Peyer's patch (tissue), 4 donors: ENCODE measurements around the gene NEU4. TPM values are rescaled to one million over a fixed set of nuclear protein-coding genes. Genes with fewer than 3 reads are reported as not detected.
"Not testable (repeated sequence)": the region's sequence is repeated elsewhere in the genome, so short reads cannot be mapped to it uniquely, and the experiment has no call there.

Experiments used
- DNase-seq, 3 donors: peaks; one replicate each; pipeline ENCODE4 v3.0.0-alpha.2; 2017 to 2019
- H3K27ac ChIP-seq, 4 donors: fragments of 200-600 bp; sonication (generic); one replicate each; pipeline ENCODE4 v1.5.1; 2016 to 2019
- H3K27me3 ChIP-seq, 2 donors: fragments of 200-600 bp; sonication (generic); one replicate each; pipeline ENCODE4 v1.5.1; 2019
- H3K36me3 ChIP-seq, 3 donors: fragments of 200-600 bp; sonication (generic); one replicate each; pipeline ENCODE4 v1.5.1; 2016 to 2019
- H3K4me1 ChIP-seq, 4 donors: fragments of 200-600 bp; sonication (generic); one replicate each; pipeline ENCODE4 v1.5.1; 2016 to 2019
- H3K4me3 ChIP-seq, 4 donors: fragments of 200-600 bp; sonication (generic); 1 replicate in 3 of 4; 2 replicates in 1 of 4; pipeline ENCODE4 v1.5.1; 2016 to 2019; ENCODE audit warnings: mild to moderate bottlenecking in 1 of 4
- H3K9me3 ChIP-seq, 4 donors: fragments of 200-600 bp; sonication (generic); one replicate each; pipeline ENCODE4 v1.5.1; 2016 to 2019; ENCODE audit warnings: mild to moderate bottlenecking in 1 of 4
- CTCF ChIP-seq, 6 experiments: fragments of 450-650 bp in 4 of 6; fragments of 200-600 bp in 2 of 6; sonication (generic) in 1 of 6; IDR thresholded peaks; one replicate each; pipeline ENCODE4 v1.5.1; 2017 to 2019; ENCODE audit warnings: antibody characterized with exemption in 6 of 6, mild to moderate bottlenecking in 3 of 6, moderate library complexity in 1 of 6
- POLR2A ChIP-seq, 2 donors: fragments of 450-650 bp; IDR thresholded peaks; one replicate each; pipeline ENCODE4 v1.5.1; 2017; ENCODE audit warnings: antibody characterized with exemption in 2 of 2, mild to moderate bottlenecking in 2 of 2, moderate library complexity in 2 of 2
- total RNA-seq, 4 donors: library from RNA; depleted of rRNA; stranded (reverse); fragments of >200 nt; gene quantifications; one replicate each; pipeline ENCODE4 v1.1.0, GENCODE V29; 2016

The NEU4 gene
- 10 to 100 TPM; 35.5 to 73.3 (median 55.9) TPM for total RNA-seq

GRCh38 chr2:241808721-241809382 is at the start of gene NEU4:
NEU4 (plus strand) TSS chr2:241809193; CDS start chr2:241814485, 5,292 bp downstream.
- TF ChIP-seq POLR2A (IDR thresholded peaks at IDR 0.05): peak; percentile 50 to 68
- no peak for TF ChIP-seq CTCF (IDR thresholded peaks at IDR 0.05)
- H3K27me3 ChIP-seq: no peaks in the 10 kb centered on the region
- no peaks in the 10 kb centered on the region for H3K9me3 ChIP-seq
- no peaks in the 10 kb centered on the region for H3K36me3 ChIP-seq
- DNase-seq: peak in 2 of 3 donors; percentile 86 to 90
- H3K4me1 ChIP-seq: peaks cover 0 to 11% (median 9%) of the 10 kb centered on the region in 4 donors
- H3K27ac ChIP-seq: peak within 1 kb of the TSS in 3 of 4 donors; percentile 50 to 77 (median 55)
- H3K4me3 ChIP-seq: peak within 1 kb of the TSS in 3 of 4 donors; percentile 26 to 59 (median 52)

- not testable (repeated sequence) for DNase-seq, H3K9me3 ChIP-seq, H3K27ac ChIP-seq, H3K4me3 ChIP-seq, H3K4me1 ChIP-seq, H3K27me3 ChIP-seq
- peaks cover 0 to 41% (median 0%) of the 10 kb centered on the region in 3 donors for H3K36me3 ChIP-seq
Measured at GRCh38 chr2:241759893-241760292, 49.1 kb upstream of the NEU4 start.

GRCh38 chr2:241760301-241760771 is 48.7 kb upstream of the NEU4 start:
- H3K9me3 ChIP-seq: no peaks in the 10 kb centered on the region
- no peaks in the 10 kb centered on the region for H3K4me1 ChIP-seq
- no peak overlapping the region for H3K27ac ChIP-seq
- DNase-seq: peak in 1 of 3 donors; percentile 37
- no peak overlapping the region for H3K4me3 ChIP-seq
- H3K36me3 ChIP-seq: peaks cover 0 to 36% (median 0%) of the 10 kb centered on the region in 3 donors
- TF ChIP-seq POLR2A (IDR thresholded peaks at IDR 0.05) (no peak), CTCF (IDR thresholded peaks at IDR 0.05) (no peak)
- no peaks in the 10 kb centered on the region for H3K27me3 ChIP-seq

GRCh38 chr2:241762321-241762932 is 46.6 kb upstream of the NEU4 start:
- no peaks in the 10 kb centered on the region for H3K27me3 ChIP-seq
- H3K9me3 ChIP-seq: no peaks in the 10 kb centered on the region
- peak overlapping the region in 3 of 4 donors; percentile 44 to 58 (median 54) for H3K27ac ChIP-seq
- peaks cover 0 to 16% (median 0%) of the 10 kb centered on the region in 3 donors for H3K36me3 ChIP-seq
- peak in 1 of 3 donors; percentile 53 for DNase-seq
- no peaks in the 10 kb centered on the region for H3K4me1 ChIP-seq
- TF ChIP-seq POLR2A (IDR thresholded peaks at IDR 0.05) (no peak), CTCF (IDR thresholded peaks at IDR 0.05) (no peak)
- H3K4me3 ChIP-seq: no peak overlapping the region

- Histone ChIP-seq H3K4me1 (no peaks in the 10 kb centered on the region), H3K9me3 (no peaks in the 10 kb centered on the region), H3K36me3 (peaks cover 0 to 16% (median 0%) of the 10 kb centered on the region in 3 donors), H3K4me3 (peak overlapping the region in 1 of 4 donors; percentile 27), H3K27ac (peak overlapping the region in 3 of 4 donors; percentile 44 to 58 (median 54)), H3K27me3 (no peaks in the 10 kb centered on the region)
- peak; percentile 41 to 78 (median 54) for DNase-seq
- TF ChIP-seq POLR2A (IDR thresholded peaks at IDR 0.05) (no peak), CTCF (IDR thresholded peaks at IDR 0.05) (no peak)
Measured at GRCh38 chr2:241762933-241763369, 46.0 kb upstream of the NEU4 start.
